Bronchial epithelial cell (primary cell): ENCODE results near the gene DMKN. TPM values are rescaled to one million over a fixed set of nuclear protein-coding genes. Genes with fewer than 3 reads are reported as not detected.

ENCODE experiments used
- DNase-seq: peaks from one replicate; pipeline ENCODE4 v3.0.0-alpha.2; 2010; ENCODE audit warnings: low read depth
- FAIRE-seq: peaks from 2 replicates; lab custom pipeline; 2011; peaks lifted over from hg19 to GRCh38; lab: Jason Lieb, UNC
- H3K27me3 ChIP-seq: 2 replicates; pipeline ENCODE4 v1.5.1; 2011; ENCODE audit warnings: low read length; ENCODE audit not compliant: control insufficient read depth, insufficient read depth
- H3K36me3 ChIP-seq: 2 replicates; pipeline ENCODE4 v1.5.1; 2011; ENCODE audit warnings: low read length; ENCODE audit not compliant: control insufficient read depth, insufficient read depth
- H3K4me3 ChIP-seq: 2 replicates; pipeline ENCODE4 v1.5.1; 2011; ENCODE audit warnings: mild to moderate bottlenecking, low read depth, low read length, control low read depth
- total RNA-seq: library from RNA; depleted of rRNA; stranded (reverse); fragments of >200 nt; gene quantifications from 2 replicates; pipeline ENCODE4 v1.2.1, GENCODE V29; 2014
- TF ChIP-seq, protein P1 (sequence below): IDR thresholded peaks from 2 replicates; pipeline ENCODE4 v1.5.1; 2011; ENCODE audit warnings: mild to moderate bottlenecking, moderate library complexity, low read length, control low read depth, inconsistent platforms; ENCODE audit not compliant: insufficient read depth, severe bottlenecking

The DMKN gene
- total RNA-seq, 1 donor from 2014 or later = 97.4 TPM

DNA sequence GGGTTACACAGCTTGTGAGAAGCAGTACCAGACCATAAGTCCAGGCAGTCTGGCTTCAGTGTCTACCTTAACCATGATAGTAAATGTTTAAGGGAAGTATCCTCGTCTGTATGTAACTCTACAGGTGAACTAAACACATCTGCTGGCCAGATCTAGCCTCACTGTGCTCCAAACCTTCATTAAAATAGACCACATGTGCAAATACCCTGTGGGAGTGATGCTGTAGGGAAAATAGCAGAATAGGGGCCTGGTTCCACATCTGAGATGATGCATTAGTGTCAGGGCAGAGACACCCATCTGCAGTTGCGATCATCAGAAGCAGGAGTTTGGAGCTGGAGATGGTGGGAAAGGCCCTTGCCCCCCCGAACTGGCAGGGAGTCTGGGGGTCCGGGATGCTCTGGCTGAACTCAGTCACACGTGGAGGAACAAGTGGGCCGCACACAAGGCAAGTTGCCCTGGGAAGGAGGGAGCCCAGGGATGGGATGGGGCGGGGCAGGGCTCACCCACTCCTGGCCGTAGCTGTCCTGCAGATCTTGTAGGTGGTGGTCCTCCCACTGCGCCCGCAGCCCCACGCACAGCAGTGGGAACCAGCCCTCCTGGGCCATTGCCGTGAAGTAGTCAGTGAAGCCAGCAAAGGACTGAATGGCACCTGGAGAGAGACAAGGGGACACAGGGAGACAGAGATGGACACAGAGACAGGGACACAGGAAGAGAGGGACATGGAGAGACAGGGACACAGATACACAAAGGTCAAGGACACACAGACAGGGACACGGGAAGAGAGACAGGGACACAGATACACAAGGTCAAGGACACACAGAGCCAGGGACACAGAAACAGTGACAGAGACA, 39.3 kb upstream of the DMKN start:
- no peak for FAIRE-seq

DNA sequence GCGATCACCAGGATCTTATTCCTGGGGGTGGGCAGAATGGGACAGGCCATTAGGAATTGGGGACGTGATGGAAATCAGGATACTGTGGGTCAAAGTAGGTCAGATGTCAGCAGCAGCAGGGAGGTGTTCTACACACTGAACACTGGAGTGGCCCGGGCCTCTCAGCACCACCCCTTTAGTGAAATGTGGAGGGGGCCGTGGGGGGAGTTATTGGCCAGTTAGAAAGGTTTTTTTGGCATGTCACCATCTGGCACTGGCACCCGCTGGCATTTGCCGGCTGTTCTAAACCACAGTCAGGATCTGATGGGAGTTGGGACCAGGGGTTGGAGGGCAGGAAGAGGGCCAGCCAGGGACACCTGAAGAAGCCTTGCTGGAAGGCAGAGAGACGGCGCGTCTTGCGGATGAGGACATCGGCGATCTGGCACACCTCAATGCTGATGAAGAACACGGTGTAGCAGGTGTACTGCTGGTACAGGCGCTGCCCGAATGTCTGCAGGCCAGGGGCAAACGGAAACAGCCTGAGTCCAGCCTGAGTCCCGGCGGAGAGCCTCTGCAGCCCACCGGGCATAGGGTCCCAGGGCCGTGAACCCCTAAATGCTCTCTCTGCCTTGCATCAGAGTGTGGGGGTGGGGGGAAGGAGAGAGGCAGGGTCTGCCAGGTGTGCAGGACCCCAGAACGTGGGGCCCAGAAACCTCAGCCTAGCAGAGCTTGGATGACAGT, 37.8 kb upstream of the DMKN start:
- DNase-seq (no peak), FAIRE-seq (peak; percentile 13)
- no peak overlapping the region for H3K4me3 ChIP-seq
- H3K36me3 ChIP-seq = peaks cover 5% of the 10 kb centered on the region
- no peaks in the 10 kb centered on the region for H3K27me3 ChIP-seq
- TF ChIP-seq, protein P1, sequence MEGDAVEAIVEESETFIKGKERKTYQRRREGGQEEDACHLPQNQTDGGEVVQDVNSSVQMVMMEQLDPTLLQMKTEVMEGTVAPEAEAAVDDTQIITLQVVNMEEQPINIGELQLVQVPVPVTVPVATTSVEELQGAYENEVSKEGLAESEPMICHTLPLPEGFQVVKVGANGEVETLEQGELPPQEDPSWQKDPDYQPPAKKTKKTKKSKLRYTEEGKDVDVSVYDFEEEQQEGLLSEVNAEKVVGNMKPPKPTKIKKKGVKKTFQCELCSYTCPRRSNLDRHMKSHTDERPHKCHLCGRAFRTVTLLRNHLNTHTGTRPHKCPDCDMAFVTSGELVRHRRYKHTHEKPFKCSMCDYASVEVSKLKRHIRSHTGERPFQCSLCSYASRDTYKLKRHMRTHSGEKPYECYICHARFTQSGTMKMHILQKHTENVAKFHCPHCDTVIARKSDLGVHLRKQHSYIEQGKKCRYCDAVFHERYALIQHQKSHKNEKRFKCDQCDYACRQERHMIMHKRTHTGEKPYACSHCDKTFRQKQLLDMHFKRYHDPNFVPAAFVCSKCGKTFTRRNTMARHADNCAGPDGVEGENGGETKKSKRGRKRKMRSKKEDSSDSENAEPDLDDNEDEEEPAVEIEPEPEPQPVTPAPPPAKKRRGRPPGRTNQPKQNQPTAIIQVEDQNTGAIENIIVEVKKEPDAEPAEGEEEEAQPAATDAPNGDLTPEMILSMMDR = no peak

More for the DNA sequence above, 39.3 kb upstream of the DMKN start:
- Histone ChIP-seq H3K36me3 (peaks cover 2% of the 10 kb centered on the region), H3K27me3 (no peaks in the 10 kb centered on the region), H3K4me3 (no peak overlapping the region)
- no peak for DNase-seq
- TF ChIP-seq, protein P1 = no peak

DNA sequence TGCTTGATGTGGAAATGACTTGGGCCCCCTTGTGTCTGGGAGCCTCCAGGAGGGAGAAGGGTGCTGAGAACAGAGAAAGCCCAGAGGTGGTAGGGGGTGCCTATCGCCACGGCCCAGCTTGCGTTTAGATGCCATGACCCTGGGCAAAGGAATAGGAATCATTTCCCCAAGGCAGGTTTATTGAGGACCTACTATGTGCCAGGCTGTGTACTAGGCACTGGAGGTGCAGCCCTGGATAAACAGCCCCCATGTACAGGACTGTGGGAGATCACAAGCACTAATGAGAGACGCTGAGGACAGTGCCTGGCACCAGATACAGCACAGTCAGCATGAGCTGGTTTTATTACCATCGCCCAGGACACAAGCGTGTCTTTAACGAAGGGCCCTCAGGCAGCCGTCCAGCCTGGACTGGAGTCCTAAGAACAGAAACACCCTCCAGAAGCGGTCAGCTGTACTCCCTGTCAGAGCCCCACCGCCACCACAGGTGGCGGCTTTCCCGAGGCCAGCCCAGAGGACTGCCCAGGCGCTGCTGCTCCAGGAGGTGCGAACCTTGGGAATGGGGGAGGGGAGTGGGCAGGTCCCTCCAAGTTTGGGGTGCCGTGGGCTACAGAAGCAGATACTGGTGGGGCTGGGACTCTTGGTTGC, 36.6 kb upstream of the DMKN start:
- Histone ChIP-seq H3K4me3 (no peak overlapping the region), H3K36me3 (peaks cover 5% of the 10 kb centered on the region), H3K27me3 (no peaks in the 10 kb centered on the region)
- DNase-seq (no peak), FAIRE-seq (no peak)
- TF ChIP-seq, protein P1 = no peak

DNA sequence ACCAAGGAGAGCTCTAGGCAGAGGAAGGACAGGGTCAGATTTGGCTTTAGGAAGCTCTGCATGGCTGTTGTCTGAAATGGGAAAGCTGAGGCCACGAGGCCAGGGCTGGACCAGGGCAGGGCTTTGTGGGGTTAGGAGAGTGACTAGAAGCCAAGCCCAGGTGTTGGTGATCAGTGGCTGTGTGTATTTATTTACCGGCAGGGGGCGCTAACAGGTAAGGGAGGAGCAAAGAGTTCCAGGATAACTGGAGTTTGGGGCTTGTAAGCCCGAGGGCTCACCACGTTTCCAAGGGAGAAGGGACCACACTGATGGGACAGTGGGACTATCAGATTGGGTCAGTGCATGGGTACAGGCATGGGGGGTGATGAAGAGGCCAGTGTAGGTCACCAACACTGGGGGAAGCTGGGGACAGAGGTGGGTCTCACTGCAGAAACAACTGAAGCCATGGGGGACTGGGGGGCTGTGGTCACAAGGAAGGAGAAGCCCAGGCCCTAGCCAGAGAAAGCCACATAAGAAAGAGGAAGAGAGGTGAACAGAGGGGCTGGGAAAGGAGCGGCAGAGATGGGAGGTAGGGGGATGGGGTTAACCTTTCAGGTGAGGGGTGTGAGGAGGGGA, 35.8 kb upstream of the DMKN start:
- no peaks in the 10 kb centered on the region for H3K27me3 ChIP-seq
- H3K36me3 ChIP-seq = peaks cover 5% of the 10 kb centered on the region
- TF ChIP-seq, protein P1 = peak; percentile 80
- no peak overlapping the region for H3K4me3 ChIP-seq
- FAIRE-seq (no peak), DNase-seq (peak; percentile 42)

DNA sequence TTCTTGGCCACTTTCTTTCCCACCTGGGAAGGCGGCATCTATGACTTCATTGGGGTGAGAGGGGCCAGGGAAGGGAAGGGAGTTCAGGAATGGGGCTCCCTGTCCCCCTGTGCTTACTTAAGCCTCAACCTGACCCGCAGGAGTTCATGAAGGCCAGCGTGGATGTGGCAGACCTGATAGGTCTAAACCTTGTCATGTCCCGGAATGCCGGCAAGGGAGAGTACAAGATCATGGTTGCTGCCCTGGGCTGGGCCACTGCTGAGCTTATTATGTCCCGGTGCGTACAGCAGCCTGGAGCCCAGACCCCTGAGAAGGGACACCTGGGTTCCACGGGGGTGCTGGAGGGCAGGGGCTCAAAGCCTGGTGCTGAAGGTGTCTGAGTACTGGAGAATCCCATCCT, 33.1 kb upstream of the DMKN start:
- peaks cover 6% of the 10 kb centered on the region for H3K36me3 ChIP-seq
- TF ChIP-seq, protein P1 = no peak
- no peak for FAIRE-seq
- H3K4me3 ChIP-seq = peak overlapping the region; percentile 72
- H3K27me3 ChIP-seq = no peaks in the 10 kb centered on the region
- DNase-seq = no peak
